ENCODE results near the gene FZR1.

Gene FZR1

GRCh38 chr19:3533563-3534216, 27.6 kb downstream of the FZR1 start:
- DNase-seq, result no peak

DNA sequence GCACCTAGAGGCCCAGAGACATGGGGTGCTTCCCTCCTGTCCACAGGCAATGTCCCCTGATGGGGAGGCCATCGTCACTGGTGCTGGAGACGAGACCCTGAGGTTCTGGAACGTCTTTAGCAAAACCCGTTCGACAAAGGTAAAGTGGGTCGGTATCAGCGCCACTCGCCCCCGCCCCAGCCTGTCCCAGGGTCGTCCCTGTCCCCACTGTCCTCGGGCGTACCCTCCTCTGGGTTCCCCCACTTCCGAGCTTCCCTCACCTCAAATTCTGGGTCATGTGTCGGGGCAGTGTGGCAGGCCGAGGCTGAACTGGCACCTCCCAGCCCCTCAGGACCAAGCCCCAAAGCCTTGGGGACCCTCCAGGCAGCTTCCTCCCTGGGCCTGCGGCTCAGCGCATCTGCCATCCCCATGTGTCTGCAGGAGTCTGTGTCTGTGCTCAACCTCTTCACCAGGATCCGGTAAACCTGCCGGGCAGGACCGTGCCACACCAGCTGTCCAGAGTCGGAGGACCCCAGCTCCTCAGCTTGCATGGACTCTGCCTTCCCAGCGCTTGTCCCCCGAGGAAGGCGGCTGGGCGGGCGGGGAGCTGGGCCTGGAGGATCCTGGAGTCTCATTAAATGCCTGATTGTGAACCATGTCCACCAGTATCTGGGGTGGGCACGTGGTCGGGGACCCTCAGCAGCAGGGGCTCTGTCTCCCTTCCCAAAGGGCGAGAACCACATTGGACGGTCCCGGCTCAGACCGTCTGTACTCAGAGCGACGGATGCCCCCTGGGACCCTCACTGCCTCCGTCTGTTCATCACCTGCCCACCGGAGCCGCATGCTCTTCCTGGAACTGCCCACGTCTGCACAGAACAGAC, 28.5 kb downstream of the FZR1 start:
- DNase-seq, result no peak

DNA sequence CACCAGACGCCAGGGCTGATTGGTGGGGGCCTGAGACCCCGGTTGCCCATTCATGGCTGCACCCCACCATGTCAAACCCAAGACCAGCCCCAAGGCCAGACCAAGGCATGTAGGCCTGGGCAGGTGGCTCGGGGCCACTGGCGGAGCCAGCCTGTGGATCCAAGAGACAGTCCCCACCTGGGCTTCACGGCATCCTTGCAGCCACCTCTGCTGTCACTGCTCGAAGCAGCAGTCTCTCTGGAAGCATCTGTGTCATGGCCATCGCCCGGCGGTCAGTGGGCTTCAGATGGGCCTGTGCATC, 29.1 kb downstream of the FZR1 start:
- no peak for DNase-seq

DNA sequence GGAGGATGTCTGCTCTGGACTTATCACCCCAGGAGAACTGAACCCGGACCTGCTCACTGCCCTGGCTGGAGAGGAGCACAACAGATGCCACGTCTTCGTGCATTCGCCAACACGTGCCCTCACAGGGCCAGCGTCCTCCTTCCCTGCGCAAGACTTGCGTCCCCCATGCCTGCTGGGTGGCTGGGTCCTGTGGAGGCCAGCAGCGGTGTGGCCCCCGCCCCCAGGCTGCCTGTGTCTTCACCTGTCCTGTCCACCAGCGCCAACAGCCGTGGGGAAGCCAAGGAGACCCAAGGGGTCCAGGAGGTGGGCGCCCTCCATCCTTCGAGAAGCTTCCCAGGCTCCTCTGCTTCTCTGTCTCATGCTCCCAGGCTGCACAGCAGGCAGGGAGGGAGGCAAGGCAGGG, 29.5 kb downstream of the FZR1 start:
- DNase-seq, result no peak

- no peak for DNase-seq
Observed at GRCh38 chr19:3535981-3536380, 29.9 kb downstream of the FZR1 start.

DNA sequence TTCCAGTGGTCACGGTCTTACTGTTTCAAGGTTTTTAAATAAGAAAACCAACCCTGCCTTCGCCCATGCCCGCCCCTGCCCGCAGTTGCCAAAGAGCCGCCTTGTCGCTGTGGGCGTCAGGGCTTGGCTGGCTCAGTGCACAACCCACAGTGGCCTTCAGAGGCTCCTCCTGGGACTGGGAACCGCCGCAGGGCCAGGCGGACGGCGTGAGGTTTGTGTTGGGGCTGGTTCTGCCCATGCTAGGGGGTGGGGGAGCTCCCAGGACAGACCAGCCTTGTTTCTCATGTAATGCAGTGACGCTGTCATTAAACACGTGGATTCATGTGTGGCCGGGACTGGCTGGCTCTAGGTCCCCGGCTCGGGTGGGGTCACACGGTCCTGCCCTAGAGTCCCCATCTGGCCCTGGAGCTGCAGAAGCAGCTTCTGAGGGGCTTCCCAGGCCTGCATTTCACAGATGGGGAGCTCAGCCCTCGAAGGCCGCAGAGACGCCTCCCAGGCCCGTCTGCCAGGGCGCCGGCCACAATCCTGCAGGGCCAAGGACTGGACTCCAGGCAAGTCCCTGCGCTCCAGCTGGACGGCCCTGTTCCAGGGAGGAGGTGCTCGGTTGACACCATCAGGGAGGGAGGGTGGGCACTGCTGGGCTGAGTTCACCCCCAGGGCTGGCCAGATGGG, 30.5 kb downstream of the FZR1 start:
- no peak for DNase-seq

- DNase-seq, result no peak
Observed at GRCh38 chr19:3537101-3537437, 31.0 kb downstream of the FZR1 start.

DNA sequence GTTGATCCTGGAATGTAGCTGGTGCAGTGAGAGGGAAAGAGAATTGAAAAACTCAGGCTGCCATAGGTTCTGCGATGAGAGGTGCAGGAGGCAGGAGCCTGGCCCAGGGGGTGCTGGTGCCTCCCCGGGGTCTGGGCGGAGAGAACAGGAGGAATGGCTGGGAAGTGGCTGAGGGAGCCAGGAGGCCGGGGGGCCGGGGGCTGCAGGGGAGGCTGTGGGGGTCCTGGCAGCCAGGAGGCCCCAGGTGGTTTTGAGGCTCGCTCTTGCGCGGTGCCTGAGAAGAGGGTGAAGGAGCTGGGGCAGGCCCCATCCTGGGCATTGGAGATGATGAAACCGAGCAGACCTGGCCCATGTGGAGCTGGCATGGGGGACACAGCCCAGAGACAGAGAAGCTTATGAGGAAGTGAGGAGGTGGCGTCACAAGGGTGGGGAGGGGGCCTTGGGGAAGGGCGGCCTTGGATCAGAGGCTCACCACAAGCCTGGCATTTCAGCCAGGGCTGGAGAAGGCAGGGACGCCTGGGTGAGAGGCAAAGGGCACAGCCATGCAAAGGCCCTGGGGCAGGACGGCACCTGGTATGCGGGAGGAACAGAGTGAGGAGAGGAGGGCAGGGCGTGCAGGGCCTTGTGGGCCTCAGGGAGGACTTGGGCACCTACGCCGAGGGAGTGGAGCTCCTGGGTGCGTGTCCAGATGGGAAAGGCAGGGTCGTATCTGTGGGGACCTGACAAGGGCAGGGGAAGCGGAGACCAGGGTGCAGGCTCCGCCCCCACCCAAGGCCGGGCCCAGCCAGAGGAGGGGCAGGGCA, 31.5 kb downstream of the FZR1 start:
- DNase-seq, result no peak

DNA sequence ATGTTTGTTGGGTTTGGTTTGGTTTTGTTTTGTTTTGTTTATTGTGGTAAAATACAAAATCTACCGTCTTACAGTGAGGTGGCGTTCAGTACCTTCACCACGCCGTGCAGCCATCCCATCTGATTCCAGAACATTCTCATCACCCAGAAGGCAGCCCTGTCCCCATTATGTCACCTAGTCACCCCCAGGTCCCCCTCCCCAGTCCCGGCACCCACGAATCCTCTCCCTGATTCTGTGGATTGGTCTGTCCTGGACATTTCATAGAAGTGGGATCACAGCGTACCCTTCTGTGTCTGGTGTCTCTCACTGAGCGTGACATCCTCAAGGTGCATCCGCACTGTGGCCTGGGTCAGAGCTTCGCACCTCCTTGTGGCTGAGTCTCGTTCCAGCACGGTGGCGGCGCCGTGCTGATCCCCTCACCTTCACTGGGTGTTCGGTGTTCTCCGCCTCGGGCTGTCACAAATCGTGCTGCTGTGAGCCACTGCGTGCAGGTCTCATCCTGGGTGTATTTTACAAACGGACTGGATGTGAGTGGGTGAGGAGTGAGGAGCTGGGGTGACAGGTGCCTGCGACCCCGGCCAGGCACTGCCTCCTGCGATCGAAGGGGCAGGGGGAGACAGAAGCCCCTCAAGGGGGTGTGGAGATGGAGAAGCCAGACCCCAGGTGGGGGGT, 32.3 kb downstream of the FZR1 start:
- DNase-seq, result no peak

- DNase-seq, result no peak
Observed at GRCh38 chr19:3538965-3539755, 33.0 kb downstream of the FZR1 start, which contains the start of gene TEKTIP1. Gene TEKTIP1 (plus strand): TSS chr19:3539174. CDS start chr19:3539178, 4 bp downstream.

DNA sequence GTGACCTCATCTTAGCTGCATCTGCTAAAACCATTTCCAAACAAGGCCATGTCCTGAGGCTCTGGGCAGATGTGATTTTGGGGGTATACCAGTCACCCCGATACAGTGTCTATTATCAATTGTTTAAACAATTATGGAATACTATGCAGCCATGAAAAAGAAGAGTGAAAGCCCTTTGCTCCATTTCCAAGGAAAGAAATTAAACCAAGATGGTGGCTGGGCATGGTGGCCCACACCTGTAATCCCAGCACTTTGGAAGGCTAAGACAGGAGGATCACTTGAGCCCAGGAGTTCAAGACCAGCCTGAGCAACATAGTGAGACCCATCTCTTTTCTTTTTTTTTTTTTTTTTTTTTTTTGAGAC, 33.6 kb downstream of the FZR1 start:
- no peak for DNase-seq

- no peak for DNase-seq
Observed at GRCh38 chr19:3543150-3544057, 37.3 kb downstream of the FZR1 start.

DNA sequence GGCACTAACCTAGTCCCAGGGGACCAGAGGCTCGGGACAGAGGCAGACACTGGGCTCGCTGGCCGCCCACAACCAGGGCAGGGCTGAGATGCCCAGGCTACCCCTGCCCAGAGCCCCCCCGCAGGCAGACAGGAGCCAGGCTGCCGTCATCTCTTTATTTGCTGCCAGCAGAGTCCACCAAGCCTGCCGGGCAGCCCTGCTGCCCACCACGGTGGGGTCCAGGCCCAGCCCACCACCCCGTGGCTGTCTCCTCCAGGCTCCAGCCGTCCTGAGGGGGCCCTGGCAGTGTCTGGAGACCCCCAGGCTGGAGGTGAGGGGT, 37.9 kb downstream of the FZR1 start:
- no peak for DNase-seq

GRCh38 chr19:3544742-3545668, 38.9 kb downstream of the FZR1 start:
- no peak for DNase-seq

GRCh38 chr19:3545669-3546034, 39.5 kb downstream of the FZR1 start:
- no peak for DNase-seq

GRCh38 chr19:3546119-3546518, 40.0 kb downstream of the FZR1 start:
- DNase-seq, result no peak

DNA sequence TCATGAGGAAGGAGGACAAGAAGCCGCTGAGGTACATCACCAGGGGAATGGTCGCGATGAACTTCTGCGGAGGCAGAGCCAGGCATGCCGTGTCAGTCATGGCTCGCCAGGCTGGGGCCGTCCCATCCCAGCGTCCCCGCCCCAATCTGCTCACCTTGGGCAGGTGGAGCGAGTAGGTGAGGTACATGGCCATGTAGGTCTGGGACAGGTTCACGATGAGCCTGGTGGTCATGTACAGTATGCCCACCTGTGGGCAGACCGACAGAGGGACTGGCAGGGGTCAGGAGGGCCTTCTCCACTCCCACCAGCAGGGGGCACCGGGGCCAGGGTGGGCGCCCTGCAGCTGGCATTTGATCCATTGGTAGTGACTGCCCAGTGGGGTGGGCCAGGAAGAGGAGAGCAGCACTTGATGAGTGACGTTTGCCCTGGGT, 41.2 kb downstream of the FZR1 start:
- no peak for DNase-seq

- no peak for DNase-seq
Observed at GRCh38 chr19:3547767-3548282, 41.7 kb downstream of the FZR1 start.

- DNase-seq, result no peak
Observed at GRCh38 chr19:3548606-3549005, 42.5 kb downstream of the FZR1 start.

DNA sequence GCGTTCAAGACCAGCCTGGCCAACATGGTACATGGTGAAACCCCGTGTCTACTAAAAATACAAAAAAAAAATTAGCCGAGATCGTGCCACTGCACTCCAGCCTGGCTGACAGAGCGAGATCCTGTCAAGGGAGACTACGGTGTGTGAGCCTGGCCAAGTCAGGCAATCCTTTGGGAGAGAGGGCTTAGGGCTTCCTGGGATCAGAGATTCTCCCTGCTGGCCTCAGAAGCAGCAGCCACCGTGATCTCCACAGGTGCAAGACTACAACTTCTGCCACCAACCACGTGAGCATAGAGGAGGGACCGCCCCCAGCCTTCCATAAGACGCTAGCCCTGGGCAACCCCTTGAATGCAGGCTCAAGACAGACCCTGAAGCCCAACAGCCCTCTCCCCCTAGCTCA, 43.7 kb downstream of the FZR1 start:
- no peak for DNase-seq

All from cortex of kidney (tissue), 1 donor.